ENCODE measurements around the gene KIF16B. TPM values are rescaled to one million over a fixed set of nuclear protein-coding genes. Genes with fewer than 3 reads are reported as not detected.

Gene KIF16B
- total RNA-seq, 1 donor from 2014 or later, result 8.1 TPM

DNA sequence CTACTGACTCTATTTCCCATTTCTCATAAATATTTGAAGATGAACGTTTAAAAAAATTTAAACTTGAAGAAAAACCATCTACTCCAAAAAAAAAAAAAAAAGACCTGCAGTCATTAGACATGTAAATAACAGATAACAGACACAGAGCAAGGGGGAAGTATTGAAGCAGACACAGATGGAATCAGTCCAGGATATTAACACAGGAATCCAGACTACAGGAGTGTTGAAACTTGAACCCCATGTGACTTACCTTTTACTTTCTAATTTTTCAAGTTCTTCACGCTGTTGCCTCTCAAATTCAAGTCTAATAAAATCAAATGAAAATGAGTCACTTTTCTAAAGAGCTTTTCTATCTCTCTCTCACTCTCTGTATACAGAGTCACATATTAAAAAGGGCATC, 191.8 kb downstream of the KIF16B start:
- Mint-ChIP-seq H3K4me1 (no peaks in the 10 kb centered on the region), H3K27me3 (no peaks in the 10 kb centered on the region), H3K4me3 (no peak overlapping the region), H3K27ac (no peak overlapping the region), H3K9me3 (no peaks in the 10 kb centered on the region), H3K36me3 (ENCODE audit: low read depth) (peaks cover 2% of the 10 kb centered on the region)
- intact Hi-C loops (cut with micrococcal nuclease), result no loop called here
- DNase-seq, result no peak

- no peaks in the 10 kb centered on the region for H3K4me1 Mint-ChIP-seq
- peaks cover 5% of the 10 kb centered on the region for H3K36me3 Mint-ChIP-seq (ENCODE audit: low read depth)
- no peak for DNase-seq
- intact Hi-C loops (cut with micrococcal nuclease), result no loop called here
- H3K27me3 Mint-ChIP-seq, result no peaks in the 10 kb centered on the region
- H3K4me3 Mint-ChIP-seq, result no peak overlapping the region
- H3K27ac Mint-ChIP-seq, result no peak overlapping the region
- no peaks in the 10 kb centered on the region for H3K9me3 Mint-ChIP-seq
These were observed 194.4 kb downstream of the KIF16B start for GRCh38 chr20:16378712-16379370.

DNA sequence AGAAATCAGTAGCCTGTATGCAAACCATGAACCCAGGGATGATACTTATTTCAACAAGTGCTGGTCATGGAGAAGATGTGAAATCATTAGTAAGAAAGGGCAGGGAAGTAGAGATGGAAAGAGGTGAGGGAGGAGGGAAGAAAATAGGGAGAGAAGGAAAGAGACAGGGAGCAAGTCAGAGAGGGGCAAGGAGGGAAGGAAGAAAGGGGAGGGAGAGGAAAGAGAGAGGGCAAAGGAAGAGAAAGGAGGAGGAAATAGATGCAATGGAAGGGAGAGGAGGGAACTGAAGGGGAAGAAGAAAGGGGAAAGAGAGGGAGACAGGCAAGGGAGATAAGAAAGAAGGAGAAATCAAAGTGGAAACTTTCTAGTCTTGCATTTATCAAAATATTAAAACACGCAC, 195.1 kb downstream of the KIF16B start:
- Mint-ChIP-seq H3K36me3 (ENCODE audit: low read depth) (peaks cover 5% of the 10 kb centered on the region), H3K4me1 (no peaks in the 10 kb centered on the region), H3K27ac (no peak overlapping the region), H3K4me3 (no peak overlapping the region), H3K9me3 (no peaks in the 10 kb centered on the region), H3K27me3 (no peaks in the 10 kb centered on the region)
- DNase-seq, result no peak
- intact Hi-C loops (cut with micrococcal nuclease), result no loop called here

GRCh38 chr20:16369441-16369840, 203.8 kb downstream of the KIF16B start:
- intact Hi-C loops (cut with micrococcal nuclease), result no loop called here
- Mint-ChIP-seq H3K27ac (no peak overlapping the region), H3K36me3 (ENCODE audit: low read depth) (peaks cover 6% of the 10 kb centered on the region), H3K4me3 (no peak overlapping the region), H3K9me3 (no peaks in the 10 kb centered on the region), H3K27me3 (no peaks in the 10 kb centered on the region), H3K4me1 (no peaks in the 10 kb centered on the region)
- no peak for DNase-seq

DNA sequence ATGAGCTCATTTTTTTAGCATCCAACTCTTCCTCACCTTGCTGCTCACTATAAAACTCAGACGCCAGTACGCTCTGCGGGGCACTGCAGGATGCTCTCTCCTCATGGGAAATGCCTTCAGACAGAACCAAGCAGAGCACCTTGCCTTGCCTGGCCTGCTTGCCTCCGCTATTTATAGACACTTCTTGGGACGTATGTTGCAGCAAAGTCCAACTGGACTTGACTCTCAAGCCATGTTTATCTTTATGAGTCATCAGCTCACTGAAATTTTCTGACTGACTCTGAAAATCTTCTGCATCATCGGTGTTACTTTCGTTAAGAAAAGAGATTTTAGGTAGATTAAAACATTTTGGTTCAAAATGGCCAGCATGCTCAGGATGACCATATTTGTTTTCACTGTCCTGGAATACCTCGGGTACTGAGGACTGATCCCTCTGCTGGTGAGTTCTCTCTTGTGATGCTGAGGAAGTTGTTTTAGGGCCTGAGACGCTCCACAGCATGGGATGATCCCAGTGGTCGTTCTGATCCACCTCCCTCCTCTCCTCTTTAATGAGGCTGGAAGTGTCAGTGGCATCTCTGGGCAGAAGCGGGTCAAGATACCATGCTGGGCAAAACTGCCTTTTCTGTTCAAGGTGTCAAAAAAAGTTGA, 204.5 kb downstream of the KIF16B start:
- Mint-ChIP-seq H3K4me3 (no peak overlapping the region), H3K9me3 (no peaks in the 10 kb centered on the region), H3K27ac (no peak overlapping the region), H3K4me1 (no peaks in the 10 kb centered on the region), H3K27me3 (no peaks in the 10 kb centered on the region), H3K36me3 (ENCODE audit: low read depth) (peaks cover 6% of the 10 kb centered on the region)
- intact Hi-C loops (cut with micrococcal nuclease), result no loop called here
- no peak for DNase-seq

- H3K27me3 Mint-ChIP-seq, result no peaks in the 10 kb centered on the region
- H3K36me3 Mint-ChIP-seq (ENCODE audit: low read depth), result peaks cover 6% of the 10 kb centered on the region
- H3K4me1 Mint-ChIP-seq, result no peaks in the 10 kb centered on the region
- DNase-seq, result no peak
- intact Hi-C loops (cut with micrococcal nuclease), result no loop called here
- no peak overlapping the region for H3K27ac Mint-ChIP-seq
- H3K4me3 Mint-ChIP-seq, result no peak overlapping the region
- H3K9me3 Mint-ChIP-seq, result no peaks in the 10 kb centered on the region
These were observed 205.2 kb downstream of the KIF16B start for GRCh38 chr20:16367948-16368560.

- no peaks in the 10 kb centered on the region for H3K9me3 Mint-ChIP-seq
- H3K4me3 Mint-ChIP-seq, result no peak overlapping the region
- no peaks in the 10 kb centered on the region for H3K27me3 Mint-ChIP-seq
- intact Hi-C loops (cut with micrococcal nuclease), result no loop called here
- no peaks in the 10 kb centered on the region for H3K4me1 Mint-ChIP-seq
- no peak for DNase-seq
- peaks cover 2% of the 10 kb centered on the region for H3K36me3 Mint-ChIP-seq (ENCODE audit: low read depth)
- no peak overlapping the region for H3K27ac Mint-ChIP-seq
These were observed 206.7 kb downstream of the KIF16B start for GRCh38 chr20:16366529-16366928.

GRCh38 chr20:16364320-16364687, 208.9 kb downstream of the KIF16B start:
- no peaks in the 10 kb centered on the region for H3K27me3 Mint-ChIP-seq
- no peak for DNase-seq
- peaks cover 2% of the 10 kb centered on the region for H3K36me3 Mint-ChIP-seq (ENCODE audit: low read depth)
- H3K4me1 Mint-ChIP-seq, result no peaks in the 10 kb centered on the region
- H3K9me3 Mint-ChIP-seq, result no peaks in the 10 kb centered on the region
- H3K4me3 Mint-ChIP-seq, result no peak overlapping the region
- intact Hi-C loops (cut with micrococcal nuclease), result no loop called here
- no peak overlapping the region for H3K27ac Mint-ChIP-seq

DNA sequence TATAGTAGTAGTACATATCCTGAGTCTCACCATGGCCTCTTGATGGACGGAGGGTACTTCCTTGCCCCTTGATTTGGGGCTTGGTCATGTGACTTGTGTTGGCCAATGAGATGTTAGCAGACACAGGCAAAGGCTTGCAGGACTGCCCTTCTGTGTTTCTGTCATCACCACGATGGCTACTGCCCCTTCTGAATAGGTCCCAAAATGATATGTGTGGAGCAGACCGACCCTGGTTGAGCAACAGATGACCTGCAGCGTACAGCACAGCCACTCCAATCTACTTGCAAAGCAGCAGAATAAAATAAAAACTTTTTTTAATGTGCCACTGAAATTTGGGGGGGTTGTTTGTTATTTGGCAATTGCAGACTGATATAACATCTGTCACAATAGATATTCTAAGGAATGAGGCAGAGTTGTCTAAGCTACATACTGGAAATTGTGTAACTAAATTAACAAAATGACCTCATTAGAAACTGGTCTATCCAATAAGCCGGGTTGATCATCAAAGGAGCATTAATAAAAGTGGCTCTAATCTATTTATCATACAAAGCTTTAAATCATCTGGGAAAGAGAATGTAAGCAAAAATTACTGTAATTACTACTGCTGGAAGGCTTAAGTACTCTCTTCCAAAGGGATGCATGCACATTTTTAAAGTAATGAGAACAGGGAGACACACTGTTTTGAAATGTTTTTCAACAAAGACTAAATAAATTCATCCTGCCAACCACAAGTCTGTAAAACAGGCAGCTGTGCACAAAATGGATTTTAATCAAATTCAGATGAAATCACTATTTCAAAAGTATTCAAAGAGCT, 209.5 kb downstream of the KIF16B start:
- Mint-ChIP-seq H3K27me3 (no peaks in the 10 kb centered on the region), H3K4me3 (no peak overlapping the region), H3K36me3 (ENCODE audit: low read depth) (peaks cover 2% of the 10 kb centered on the region), H3K4me1 (no peaks in the 10 kb centered on the region), H3K27ac (no peak overlapping the region), H3K9me3 (no peaks in the 10 kb centered on the region)
- intact Hi-C loops (cut with micrococcal nuclease), result no loop called here
- no peak for DNase-seq

GRCh38 chr20:16362642-16363041, 210.6 kb downstream of the KIF16B start:
- no peak overlapping the region for H3K4me3 Mint-ChIP-seq
- H3K36me3 Mint-ChIP-seq (ENCODE audit: low read depth), result no peaks in the 10 kb centered on the region
- no peak for DNase-seq
- no peaks in the 10 kb centered on the region for H3K4me1 Mint-ChIP-seq
- H3K9me3 Mint-ChIP-seq, result no peaks in the 10 kb centered on the region
- H3K27ac Mint-ChIP-seq, result no peak overlapping the region
- intact Hi-C loops (cut with micrococcal nuclease), result no loop called here
- no peaks in the 10 kb centered on the region for H3K27me3 Mint-ChIP-seq

GRCh38 chr20:16360668-16361067, 212.6 kb downstream of the KIF16B start:
- Mint-ChIP-seq H3K4me1 (no peaks in the 10 kb centered on the region), H3K36me3 (ENCODE audit: low read depth) (no peaks in the 10 kb centered on the region), H3K27ac (no peak overlapping the region), H3K27me3 (no peaks in the 10 kb centered on the region), H3K9me3 (no peaks in the 10 kb centered on the region), H3K4me3 (no peak overlapping the region)
- intact Hi-C loops (cut with micrococcal nuclease), result no loop called here
- DNase-seq, result no peak

DNA sequence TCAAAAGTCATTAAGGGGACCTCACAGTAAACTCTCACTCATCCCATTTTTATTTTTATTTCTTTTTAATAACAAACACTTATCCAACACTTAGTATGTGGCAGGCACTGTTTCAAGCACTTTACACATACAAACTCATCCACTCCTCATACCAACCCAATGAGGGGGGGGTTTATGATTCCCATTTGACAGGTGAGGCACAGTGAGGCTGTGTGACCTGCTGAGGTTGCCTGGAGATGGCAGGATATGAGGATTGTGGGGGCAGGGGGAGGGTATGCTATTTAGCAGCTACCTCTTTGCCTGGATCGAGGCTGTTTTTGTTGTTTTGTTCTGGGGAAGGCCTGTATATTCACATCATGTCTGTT, 219.8 kb downstream of the KIF16B start:
- H3K27ac Mint-ChIP-seq, result no peak overlapping the region
- H3K4me3 Mint-ChIP-seq, result no peak overlapping the region
- intact Hi-C loops (cut with micrococcal nuclease), result no loop called here
- H3K36me3 Mint-ChIP-seq (ENCODE audit: low read depth), result no peaks in the 10 kb centered on the region
- no peak for DNase-seq
- H3K27me3 Mint-ChIP-seq, result no peaks in the 10 kb centered on the region
- no peaks in the 10 kb centered on the region for H3K4me1 Mint-ChIP-seq
- H3K9me3 Mint-ChIP-seq, result no peaks in the 10 kb centered on the region

DNA sequence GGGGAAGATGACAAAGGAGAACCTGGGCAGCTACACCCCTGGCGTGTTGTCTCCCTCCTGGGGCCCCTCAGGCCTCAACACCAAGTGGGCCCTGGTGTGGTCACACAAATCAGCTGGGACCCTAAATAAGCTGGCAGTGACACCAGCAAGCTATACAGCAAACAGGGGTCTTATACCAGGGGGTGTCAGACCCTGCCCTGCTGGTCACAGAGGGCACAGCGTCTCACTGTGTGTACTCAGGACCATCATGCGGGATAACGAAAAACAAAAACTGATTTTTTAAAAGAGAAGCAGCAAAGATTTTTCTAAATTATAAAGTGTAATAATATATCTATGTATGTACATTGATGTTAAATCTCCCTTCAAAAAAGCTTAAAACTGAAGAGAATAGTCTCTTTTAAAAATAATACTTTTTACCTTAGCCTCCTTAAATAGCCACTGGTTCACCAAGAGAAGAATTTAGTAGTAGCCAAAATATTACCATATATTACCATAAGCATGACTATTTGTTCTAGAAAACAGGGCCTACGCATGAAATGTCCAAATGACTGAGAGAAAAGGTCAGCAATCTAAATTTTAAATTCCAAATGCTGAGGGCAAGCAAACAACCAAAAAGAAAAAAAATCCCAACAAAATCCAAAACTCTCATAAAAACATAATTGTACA, 220.4 kb downstream of the KIF16B start:
- Mint-ChIP-seq H3K27ac (no peak overlapping the region), H3K36me3 (ENCODE audit: low read depth) (no peaks in the 10 kb centered on the region), H3K27me3 (no peaks in the 10 kb centered on the region), H3K4me3 (no peak overlapping the region), H3K9me3 (no peaks in the 10 kb centered on the region), H3K4me1 (no peaks in the 10 kb centered on the region)
- intact Hi-C loops (cut with micrococcal nuclease), result no loop called here
- DNase-seq, result no peak

- H3K27me3 Mint-ChIP-seq, result no peaks in the 10 kb centered on the region
- no peaks in the 10 kb centered on the region for H3K9me3 Mint-ChIP-seq
- no peak for DNase-seq
- H3K4me3 Mint-ChIP-seq, result no peak overlapping the region
- intact Hi-C loops (cut with micrococcal nuclease), result no loop called here
- no peaks in the 10 kb centered on the region for H3K4me1 Mint-ChIP-seq
- H3K36me3 Mint-ChIP-seq (ENCODE audit: low read depth), result no peaks in the 10 kb centered on the region
- H3K27ac Mint-ChIP-seq, result no peak overlapping the region
These were observed 220.9 kb downstream of the KIF16B start for GRCh38 chr20:16352321-16352720.
